ENCODE results near the gene CACNB3. TPM values are rescaled to one million over a fixed set of nuclear protein-coding genes. Genes with fewer than 3 reads are reported as not detected.

CACNB3 gene
- total RNA-seq, 1 donor from 2014 or later = 5.9 TPM

DNA sequence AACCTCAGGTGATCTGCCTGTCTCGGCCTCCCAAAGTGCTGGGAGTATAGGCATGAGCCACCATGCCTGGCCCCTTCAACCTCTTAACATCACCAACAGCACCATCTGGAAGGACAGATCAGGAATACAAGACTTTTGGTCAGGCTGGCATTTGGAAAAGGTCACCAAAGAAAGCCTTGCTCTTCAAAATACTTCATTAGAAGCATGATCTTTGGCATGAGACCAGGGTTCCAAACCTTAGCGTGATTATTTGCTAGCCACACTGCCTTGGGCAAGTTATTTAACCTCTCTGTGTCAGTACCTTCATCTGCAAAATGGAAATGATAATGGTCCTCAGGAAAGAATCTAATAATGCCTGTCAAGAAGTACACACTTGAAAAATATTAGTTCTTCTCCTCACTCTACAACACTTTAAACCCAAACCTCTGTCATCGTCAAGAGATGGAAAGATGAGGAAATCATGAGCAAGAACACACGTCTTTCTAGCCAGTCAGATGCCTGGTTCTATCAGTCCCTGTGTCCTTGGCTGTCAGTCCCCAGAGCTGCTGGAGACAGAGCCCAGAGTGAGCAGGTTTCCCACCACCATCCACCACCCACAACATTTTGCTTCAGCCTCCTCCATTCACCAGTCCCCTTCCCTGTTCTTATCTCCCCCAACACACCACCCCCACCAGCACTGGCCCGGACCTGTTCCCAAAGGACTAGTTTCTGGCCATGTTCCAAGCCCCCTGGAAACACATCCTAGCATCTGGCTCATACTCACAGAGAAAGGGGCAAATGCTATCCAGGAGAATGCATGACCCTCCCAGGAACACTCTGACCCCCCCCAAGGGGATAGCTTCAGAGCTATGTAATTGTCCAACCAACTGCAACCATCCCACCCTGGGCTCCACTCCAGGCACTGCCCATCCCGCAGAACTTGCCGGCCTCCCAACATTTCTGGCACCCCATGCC lies 31.4 kb upstream of the CACNB3 start:
- intact Hi-C loops (cut with DNase I) = no loop called here
- DNase-seq = peak; percentile 66
- peak; percentile 76 for ATAC-seq (ENCODE audit: poor library complexity)

DNA sequence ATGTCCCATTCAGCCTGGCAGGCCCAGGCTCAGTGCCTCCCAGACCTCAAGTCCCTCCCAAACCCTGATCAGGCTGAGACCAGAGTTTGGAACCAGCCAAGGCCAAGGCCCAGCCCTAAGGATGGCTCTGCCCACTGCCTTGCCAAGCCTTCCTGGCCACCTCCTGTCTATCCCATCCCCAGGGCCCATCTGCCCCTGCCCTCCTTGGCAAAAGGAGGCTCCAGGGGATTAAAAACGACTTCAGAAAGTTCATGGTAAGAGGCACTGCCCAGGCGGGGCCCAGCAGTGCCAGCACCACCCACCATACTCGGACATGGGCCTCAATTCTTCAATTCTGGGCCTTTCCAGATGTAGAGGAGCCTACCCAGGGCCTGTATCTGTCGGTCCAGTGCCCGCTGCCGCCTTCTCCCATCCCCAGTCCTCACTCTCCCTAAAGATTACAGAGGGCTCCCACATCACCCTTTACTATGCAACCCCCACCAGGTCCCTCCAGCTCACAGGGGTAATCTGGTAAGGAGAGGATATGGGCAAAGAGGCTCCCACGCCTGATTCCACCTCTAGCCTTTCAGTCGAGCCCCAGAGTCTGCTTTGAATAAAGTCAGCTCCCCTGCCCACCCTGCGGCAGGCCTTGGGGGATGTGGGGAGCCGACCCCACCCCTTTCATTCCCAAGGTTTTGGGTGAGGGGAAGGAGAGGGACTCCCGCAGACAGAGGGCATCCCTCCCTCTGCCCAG lies 30.3 kb upstream of the CACNB3 start:
- peak; percentile 32 for ATAC-seq (ENCODE audit: poor library complexity)

DNA sequence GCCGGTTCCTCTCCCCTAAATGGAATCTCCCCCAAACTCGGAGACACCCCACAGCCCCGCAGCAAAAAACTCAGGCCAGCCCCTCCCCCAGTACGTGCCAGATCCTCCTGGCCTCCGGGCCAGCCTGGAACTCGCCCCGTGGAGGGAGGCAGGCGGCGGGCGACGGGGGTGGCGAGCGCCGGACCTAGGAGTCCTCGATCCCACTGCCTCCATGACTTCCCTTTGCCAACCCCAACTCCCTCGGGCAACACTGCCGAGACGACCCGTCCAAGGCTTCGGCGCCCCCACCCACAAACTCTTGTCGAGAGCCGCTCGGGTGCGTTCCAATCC lies 29.8 kb upstream of the CACNB3 start:
- DNase-seq = no peak
- intact Hi-C loops (cut with DNase I) = no loop called here
- no peak for ATAC-seq (ENCODE audit: poor library complexity)

More for the DNA sequence above, 30.3 kb upstream of the CACNB3 start:
- intact Hi-C loops (cut with DNase I) = no loop called here
- DNase-seq = no peak

DNA sequence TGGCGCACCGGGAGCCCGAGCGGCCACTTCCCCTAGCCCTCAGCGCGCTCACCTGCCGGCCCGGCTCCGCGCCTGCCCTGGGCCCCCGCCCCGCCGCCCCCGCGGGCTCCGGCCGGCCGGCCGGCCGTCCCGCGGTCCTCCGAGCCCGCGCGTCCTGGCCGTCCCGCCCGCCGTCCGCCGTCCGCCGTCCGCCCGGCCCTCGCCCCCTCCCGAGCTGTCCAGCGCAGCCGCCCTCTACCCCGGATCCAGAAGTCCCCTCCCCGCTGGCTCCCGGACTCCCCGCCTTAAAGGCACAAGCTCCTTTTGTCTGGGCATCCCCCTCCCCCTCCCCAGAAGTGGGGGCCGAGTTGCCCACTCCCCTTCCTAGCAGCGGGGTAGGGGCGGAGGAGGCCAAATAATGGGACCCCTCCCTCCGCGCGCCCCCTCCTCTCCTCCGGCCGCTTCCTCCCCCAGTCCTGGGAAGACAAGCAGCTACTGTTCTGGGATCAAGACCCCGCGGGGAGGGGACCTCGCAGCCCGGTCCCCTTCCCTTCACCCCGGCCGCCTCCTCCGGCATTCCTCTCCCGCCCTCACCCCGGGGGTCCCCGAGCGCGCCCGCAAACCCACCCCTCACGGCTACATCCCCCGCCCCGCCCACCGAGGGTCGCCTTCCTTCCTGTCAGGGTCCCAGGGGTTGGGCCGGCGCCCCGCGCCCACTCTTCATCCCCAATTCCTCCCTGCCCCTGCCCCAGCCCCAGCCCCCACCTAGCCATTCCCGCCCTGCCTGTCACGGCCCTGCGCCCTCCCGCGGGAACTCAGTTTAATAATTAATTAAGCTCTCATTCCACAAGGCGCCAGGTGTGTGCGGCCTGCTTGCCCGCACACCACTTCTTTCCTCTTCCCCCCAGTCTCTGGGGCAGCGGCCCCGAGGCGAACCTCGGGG lies 29.2 kb upstream of the CACNB3 start, which contains the start of gene ADCY6:
Gene ADCY6, minus strand, starts transcription at position 236 of the 922 bp plus-strand sequence. CDS start 5,655 bp downstream, outside the sequence.
- intact Hi-C loops (cut with DNase I) = no loop called here
- ATAC-seq (ENCODE audit: poor library complexity) (peak; percentile 79), DNase-seq (peak; percentile 87)

DNA sequence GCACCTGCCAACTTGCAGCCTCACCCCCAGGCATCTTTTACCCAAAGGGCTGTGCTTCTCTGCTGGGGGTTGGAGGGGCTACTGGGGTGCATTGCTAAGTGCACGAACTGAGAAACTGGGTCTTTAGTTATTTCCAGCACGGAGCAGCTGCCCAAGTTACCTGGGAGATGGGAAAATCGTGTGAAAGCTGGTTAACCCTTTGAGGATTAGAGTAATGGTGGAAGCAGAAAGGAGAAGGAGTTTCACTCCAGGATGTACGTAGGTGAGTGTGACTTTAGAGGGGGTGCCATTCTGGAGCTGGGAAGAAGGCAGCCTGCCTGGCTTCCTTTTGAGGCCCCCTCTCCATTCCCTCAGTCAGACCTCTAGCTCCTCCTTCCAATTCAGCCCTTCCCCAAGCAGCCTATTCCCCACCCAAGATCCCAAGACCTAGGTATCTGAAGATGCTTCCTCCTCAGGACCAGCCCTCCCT lies 28.4 kb upstream of the CACNB3 start:
- ATAC-seq (ENCODE audit: poor library complexity) = no peak
- intact Hi-C loops (cut with DNase I) = no loop called here
- DNase-seq = no peak

DNA sequence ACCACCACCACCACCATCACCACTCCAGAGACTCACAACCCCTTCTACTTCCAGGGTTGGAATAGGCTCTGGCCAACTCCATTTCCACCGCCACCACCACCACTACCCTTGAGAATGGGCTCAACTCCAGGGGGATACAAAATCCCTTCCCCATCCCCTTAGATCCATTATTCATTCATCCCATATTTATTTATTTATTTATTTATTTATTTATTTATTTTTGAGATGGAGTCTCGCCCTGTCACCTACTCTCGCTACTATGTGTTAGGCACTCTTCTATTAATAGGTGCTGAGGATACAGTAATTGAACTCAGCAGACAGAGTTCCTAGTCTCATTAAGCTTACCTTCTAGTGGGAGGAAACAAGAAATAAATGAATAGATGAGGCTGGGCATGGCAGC lies 24.6 kb upstream of the CACNB3 start:
- no peak for ATAC-seq (ENCODE audit: poor library complexity)
- intact Hi-C loops (cut with DNase I) = no loop called here
- DNase-seq = no peak

DNA sequence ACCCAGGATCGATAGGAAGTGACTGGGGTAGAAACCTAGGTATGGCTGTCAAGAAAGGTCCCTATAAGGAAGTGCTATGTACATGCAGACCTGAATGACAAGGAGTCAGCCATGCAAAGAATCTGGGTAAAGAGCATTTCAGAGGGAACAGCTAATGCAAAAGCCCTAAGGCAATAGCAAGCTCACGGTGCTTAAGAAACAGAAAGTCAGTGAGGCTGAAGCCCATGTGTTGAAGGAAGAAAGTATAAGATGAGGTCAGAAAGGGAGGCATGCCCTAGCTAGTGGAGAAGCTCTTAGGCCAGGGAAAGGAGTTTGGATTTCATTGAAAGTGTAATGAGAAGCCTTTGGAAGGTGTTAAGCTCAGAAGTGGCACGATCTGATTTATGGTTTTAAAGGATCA lies 23.4 kb upstream of the CACNB3 start:
- intact Hi-C loops (cut with DNase I) = no loop called here
- no peak for DNase-seq
- ATAC-seq (ENCODE audit: poor library complexity) = no peak

DNA sequence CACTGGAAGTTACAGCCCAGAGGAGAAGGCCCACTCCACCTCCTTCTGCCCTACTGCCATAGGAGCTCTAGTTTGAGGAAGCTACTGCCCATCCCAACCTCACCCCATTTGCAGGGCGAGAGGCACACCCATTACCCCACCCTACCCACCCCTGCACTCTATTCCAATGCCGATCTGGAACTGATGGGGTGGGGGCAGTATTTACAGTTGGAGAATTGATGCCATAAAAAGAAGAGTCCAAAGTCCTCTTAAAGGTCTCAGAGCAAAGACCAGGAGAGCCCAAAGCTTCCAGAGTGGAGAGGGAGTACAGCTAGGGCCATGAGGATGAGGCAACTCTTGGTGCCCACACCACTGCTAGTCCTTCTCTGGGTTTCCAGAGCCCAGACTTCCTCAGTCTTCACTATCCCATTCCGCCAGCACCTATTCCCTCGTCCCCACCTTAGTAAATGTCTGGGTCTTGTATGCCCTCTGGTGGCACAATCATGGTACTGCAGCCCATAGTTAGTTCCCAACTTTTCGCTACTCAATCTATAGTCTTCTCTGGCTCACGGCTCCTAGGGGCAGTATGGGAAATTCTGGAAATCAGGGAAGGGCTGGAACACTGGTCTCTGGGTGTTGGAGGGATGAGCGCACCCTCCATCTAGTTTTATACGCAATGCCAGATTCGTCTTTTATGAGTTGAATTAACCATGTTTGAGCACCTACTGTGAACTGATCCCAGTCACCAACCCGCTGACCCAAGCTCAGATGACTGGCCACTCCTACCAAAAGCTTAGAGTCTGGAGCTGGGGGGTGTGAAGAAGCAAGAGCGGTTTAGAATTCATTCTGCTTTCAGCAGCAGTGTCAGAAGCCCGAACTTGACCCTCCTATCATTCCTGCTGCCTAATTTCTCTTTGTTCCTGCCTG lies 22.5 kb upstream of the CACNB3 start:
- intact Hi-C loops (cut with DNase I) = loop anchor here (1.0 kb wide), 1 partner anchor 43 kb away; no protein-coding TSS in a partner anchor
- ATAC-seq (ENCODE audit: poor library complexity) (peak; percentile 93), DNase-seq (peak; percentile 62)

DNA sequence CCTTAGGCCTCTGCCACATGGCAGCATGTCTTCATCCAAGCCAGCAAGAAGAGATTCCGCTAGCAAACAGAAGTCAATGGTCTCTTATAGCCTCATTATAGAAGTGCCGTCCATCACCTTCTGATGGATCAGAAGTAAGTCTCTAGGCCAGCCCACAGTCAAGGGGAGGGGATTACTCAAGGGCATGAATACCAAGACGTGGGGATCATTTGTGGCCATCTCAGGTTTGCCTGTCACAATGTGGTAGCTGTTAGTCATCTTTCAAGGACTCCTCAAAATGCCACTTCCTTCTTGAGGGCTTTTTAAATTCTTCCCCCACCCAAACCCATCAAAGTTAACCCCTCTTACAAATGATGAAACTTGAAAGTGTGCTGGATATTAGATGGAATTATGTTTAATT lies 21.3 kb upstream of the CACNB3 start:
- DNase-seq (no peak), ATAC-seq (ENCODE audit: poor library complexity) (no peak)
- intact Hi-C loops (cut with DNase I) = loop anchor here (1.0 kb wide), 1 partner anchor 44 kb away; no protein-coding TSS in a partner anchor

DNA sequence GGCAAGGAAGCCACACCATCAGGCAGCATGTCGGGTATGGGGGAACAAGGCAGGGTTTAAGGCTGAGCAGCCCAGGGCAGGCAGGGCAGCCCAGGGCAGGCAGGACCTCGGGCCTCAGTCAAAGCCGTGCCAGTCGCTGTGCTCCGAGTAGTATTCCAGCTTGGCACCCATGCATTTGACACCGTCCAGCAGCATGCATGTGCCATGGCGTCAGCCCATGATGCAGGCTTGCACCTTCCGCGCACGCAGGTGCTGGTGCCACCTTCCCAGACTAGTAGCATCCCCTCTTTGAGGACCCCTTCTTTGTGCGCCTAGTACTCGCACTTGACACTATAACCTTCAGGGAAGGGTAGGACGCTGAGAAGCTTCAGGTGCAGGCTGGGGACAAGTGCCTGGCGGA lies 17.8 kb upstream of the CACNB3 start:
- intact Hi-C loops (cut with DNase I) = no loop called here

DNA sequence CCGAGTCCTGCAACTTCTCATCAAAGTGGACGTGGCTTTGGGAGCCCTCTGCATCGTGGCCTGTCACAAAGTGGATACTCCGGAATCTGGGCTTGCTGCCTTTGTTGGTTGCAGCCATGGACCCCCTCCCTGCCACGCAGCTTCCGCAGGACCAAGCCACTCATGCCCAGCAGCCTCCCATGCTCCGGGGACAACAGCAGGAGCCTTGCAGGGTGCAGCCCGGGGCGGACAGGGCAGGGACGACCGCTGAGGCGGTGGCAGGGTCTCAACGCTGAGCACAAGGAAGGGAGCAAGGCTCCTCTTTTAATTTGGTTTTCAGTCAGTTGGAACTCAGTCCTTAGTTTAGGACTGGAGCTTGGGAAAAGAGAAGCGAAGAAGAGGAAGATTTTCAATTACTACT lies 17.3 kb upstream of the CACNB3 start:
- no peak for ATAC-seq (ENCODE audit: poor library complexity)
- DNase-seq = no peak
- intact Hi-C loops (cut with DNase I) = no loop called here

More for the DNA sequence above, 17.8 kb upstream of the CACNB3 start:
- DNase-seq (no peak), ATAC-seq (ENCODE audit: poor library complexity) (no peak)

DNA sequence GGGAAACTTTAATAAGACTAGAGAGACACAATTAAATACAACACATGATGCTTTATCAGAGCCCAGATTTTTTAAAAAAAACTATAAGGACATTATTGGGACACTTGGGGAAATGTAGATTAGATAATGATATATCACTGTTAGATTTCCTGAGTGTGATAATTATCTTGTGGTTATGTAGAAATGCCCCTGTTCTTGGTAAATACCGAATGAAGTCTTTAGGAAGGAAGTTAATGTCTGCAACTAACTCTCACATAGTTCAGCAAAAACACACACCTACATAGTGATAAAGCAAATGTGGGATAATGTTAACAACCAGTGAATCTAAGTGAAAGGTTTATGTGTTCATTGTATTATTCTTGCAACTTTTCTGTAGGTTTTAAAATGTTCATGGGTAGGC lies 14.6 kb upstream of the CACNB3 start:
- intact Hi-C loops (cut with DNase I) = no loop called here
- DNase-seq (no peak), ATAC-seq (ENCODE audit: poor library complexity) (no peak)

DNA sequence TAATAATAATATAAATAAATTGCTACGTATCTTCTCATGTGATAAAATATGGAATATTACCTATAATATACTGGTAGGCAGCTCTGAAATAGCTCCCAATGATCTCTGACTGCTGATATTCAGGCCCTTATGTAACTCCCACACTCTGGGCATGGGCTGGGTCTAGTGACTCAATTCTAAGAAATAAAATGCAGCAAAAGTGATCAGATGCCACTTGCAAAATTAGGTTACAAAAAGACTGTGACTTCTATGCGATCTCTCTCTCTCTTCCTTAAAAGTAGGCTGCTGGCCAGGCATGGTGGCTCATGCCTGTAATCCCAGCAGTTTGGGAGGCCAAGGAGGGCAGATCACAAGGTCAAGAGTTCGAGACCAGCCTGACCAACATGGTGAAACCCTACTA lies 10.3 kb upstream of the CACNB3 start:
- no peak for ATAC-seq (ENCODE audit: poor library complexity)
- DNase-seq = no peak
- intact Hi-C loops (cut with DNase I) = no loop called here

DNA sequence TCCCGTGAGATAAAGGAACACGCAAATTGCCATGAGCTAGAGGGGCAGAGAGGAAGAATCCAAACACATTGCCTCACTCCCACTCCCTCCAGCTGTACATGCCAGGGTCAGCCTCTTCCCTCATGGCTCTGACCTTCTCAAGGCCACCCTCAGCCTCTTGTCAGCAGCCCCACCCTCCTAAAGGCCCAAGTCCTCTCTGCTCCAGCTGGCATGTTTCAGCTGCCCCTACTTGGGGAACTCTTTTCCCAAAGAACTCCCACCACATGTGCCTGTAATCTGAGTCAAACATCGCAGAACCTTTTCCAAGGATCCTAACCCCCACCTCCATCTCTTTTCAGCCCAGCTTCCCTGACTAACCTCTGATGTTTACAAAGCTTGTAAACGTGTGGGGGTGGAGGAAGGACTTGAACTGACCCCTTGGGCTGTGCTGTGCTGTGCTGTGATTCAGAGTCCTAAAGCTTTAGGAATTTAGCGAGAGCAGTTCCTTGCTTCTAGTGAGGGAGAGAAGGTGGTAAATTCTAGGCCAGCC lies 7.3 kb upstream of the CACNB3 start:
- intact Hi-C loops (cut with DNase I) = no loop called here
- ATAC-seq (ENCODE audit: poor library complexity) (no peak), DNase-seq (no peak)

DNA sequence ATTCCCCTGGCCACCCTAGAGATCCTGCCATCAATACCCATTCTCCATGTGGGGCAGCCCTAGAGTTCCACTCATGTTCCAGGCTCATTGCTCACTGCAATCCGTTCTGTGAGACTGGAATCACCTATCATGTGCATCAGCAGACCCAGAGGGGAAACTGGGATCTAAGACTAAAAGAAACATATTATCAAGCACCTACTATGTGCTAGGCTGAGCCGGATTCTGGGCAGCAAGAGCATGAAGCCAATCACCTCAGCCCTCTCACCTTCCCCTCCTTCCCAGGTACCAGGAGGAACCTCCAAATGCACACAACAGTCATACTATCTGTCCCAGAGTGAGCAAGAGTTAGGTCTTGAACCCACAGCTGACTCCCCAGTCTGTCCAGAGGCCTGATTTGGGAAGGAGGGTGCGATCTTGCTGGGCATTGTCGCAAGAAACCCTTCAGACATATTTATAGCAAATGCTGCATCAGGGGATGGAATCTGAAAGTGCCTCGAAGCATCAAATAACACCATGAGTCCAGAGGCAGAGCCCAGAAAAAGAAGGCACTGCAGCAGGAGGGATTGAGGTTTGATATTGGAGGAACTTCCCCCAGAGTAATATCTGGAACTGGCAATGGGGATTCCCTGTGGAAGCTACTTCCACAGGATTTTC lies 6.7 kb upstream of the CACNB3 start:
- ATAC-seq (ENCODE audit: poor library complexity) (no peak), DNase-seq (no peak)
- intact Hi-C loops (cut with DNase I) = no loop called here

DNA sequence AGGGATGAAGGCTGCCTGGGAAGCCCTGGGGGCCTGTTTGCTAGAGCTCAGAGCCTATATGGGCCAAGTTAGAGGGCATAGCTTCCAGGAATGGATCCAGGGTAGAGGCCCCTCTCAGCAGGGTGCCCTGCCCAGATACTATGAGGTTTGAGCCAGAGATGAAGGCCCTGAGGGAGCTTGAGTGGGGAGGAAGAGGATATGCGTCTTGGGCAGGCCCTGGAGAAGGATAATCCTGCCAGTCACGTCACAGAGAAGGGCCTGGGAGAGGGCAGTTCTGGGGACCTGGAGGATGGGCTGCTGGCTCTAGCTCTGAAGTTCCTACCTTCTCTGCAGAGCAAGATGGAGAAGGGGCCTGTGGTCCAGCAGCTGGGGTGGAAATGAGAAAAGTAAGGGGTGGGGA lies 5.9 kb upstream of the CACNB3 start:
- DNase-seq (no peak), ATAC-seq (ENCODE audit: poor library complexity) (no peak)
- intact Hi-C loops (cut with DNase I) = no loop called here
